ENCODE results near the gene ACSF2. TPM values are rescaled to one million over a fixed set of nuclear protein-coding genes. Genes with fewer than 3 reads are reported as not detected.

ACSF2 gene
- total and polyA plus RNA-seq, 5 donors, result 61.1 to 112 (median 90.8) TPM

GRCh38 chr17:50440838-50441829 lies 15.1 kb downstream of the ACSF2 start:
- Histone ChIP-seq H3K4me1 (ENCODE audit: control insufficient read depth, insufficient read depth, low read length) (peaks cover 6% of the 10 kb centered on the region), H3K27ac (ENCODE audit: low read length) (no peak overlapping the region), H3K4me3 (ENCODE audit: low read length) (no peak overlapping the region), H3K27me3 (ENCODE audit: control insufficient read depth, insufficient read depth) (no peaks in the 10 kb centered on the region), H3K9me3 (ENCODE audit: control insufficient read depth, low read length) (no peaks in the 10 kb centered on the region)
- WGBS, result 80% methylated on average over 10 of the region's 10 CpGs
- ATAC-seq, result no peak
- intact Hi-C loops (cut with DNase I), result no loop called here
- DNase-seq, result no peak

- no peak overlapping the region for H3K4me3 ChIP-seq (ENCODE audit: low read length)
- intact Hi-C loops (cut with DNase I), result no loop called here
- 20% methylated on average over 3 of the region's 3 CpGs for WGBS
Measured at GRCh38 chr17:50443505-50443974, 17.5 kb downstream of the ACSF2 start.

GRCh38 chr17:50444841-50445715 lies 19.1 kb downstream of the ACSF2 start:
- no peak for ATAC-seq
- WGBS, result 78% methylated on average over 6 of the region's 6 CpGs
- DNase-seq, result no peak
- no peak overlapping the region for H3K27ac ChIP-seq (ENCODE audit: low read length)
- no peaks in the 10 kb centered on the region for H3K9me3 ChIP-seq (ENCODE audit: control insufficient read depth, low read length)
- intact Hi-C loops (cut with DNase I), result no loop called here
- H3K27me3 ChIP-seq (ENCODE audit: control insufficient read depth, insufficient read depth), result no peaks in the 10 kb centered on the region
- peaks cover 6% of the 10 kb centered on the region for H3K4me1 ChIP-seq (ENCODE audit: control insufficient read depth, insufficient read depth, low read length)
- H3K4me3 ChIP-seq (ENCODE audit: low read length), result no peak overlapping the region

More at GRCh38 chr17:50443505-50443974, 17.5 kb downstream of the ACSF2 start:
- Histone ChIP-seq H3K27me3 (ENCODE audit: control insufficient read depth, insufficient read depth) (no peaks in the 10 kb centered on the region), H3K4me1 (ENCODE audit: control insufficient read depth, insufficient read depth, low read length) (peaks cover 6% of the 10 kb centered on the region), H3K27ac (ENCODE audit: low read length) (peak overlapping the region; percentile 49), H3K9me3 (ENCODE audit: control insufficient read depth, low read length) (no peaks in the 10 kb centered on the region)
- peak; percentile 68 to 82 for ATAC-seq
- peak in 2 of 3 donors; percentile 49 to 74 for DNase-seq

GRCh38 chr17:50445730-50446325 lies 19.8 kb downstream of the ACSF2 start:
- intact Hi-C loops (cut with DNase I), result no loop called here
- H3K4me1 ChIP-seq (ENCODE audit: control insufficient read depth, insufficient read depth, low read length), result peaks cover under 1% of the 10 kb centered on the region
- H3K27me3 ChIP-seq (ENCODE audit: control insufficient read depth, insufficient read depth), result no peaks in the 10 kb centered on the region
- H3K4me3 ChIP-seq (ENCODE audit: low read length), result no peak overlapping the region
- DNase-seq (no peak), ATAC-seq (no peak)
- H3K9me3 ChIP-seq (ENCODE audit: control insufficient read depth, low read length), result no peaks in the 10 kb centered on the region
- 30% methylated on average over 1 of the region's 1 CpG for WGBS
- H3K27ac ChIP-seq (ENCODE audit: low read length), result no peak overlapping the region

- H3K27me3 ChIP-seq (ENCODE audit: control insufficient read depth, insufficient read depth), result no peaks in the 10 kb centered on the region
- no peak for DNase-seq
- no peak overlapping the region for H3K4me3 ChIP-seq (ENCODE audit: low read length)
- H3K9me3 ChIP-seq (ENCODE audit: control insufficient read depth, low read length), result no peaks in the 10 kb centered on the region
- 69% methylated on average over 7 of the region's 7 CpGs for WGBS
- ATAC-seq, result peak; percentile 58 to 76
- intact Hi-C loops (cut with DNase I), result no loop called here
- H3K27ac ChIP-seq (ENCODE audit: low read length), result no peak overlapping the region
- H3K4me1 ChIP-seq (ENCODE audit: control insufficient read depth, insufficient read depth, low read length), result no peaks in the 10 kb centered on the region
Measured at GRCh38 chr17:50447870-50448595, 22.0 kb downstream of the ACSF2 start.

- no peaks in the 10 kb centered on the region for H3K4me1 ChIP-seq (ENCODE audit: control insufficient read depth, insufficient read depth, low read length)
- intact Hi-C loops (cut with DNase I), result no loop called here
- no peak overlapping the region for H3K27ac ChIP-seq (ENCODE audit: low read length)
- DNase-seq, result no peak
- WGBS, result 47% methylated on average over 2 of the region's 2 CpGs
- no peaks in the 10 kb centered on the region for H3K27me3 ChIP-seq (ENCODE audit: control insufficient read depth, insufficient read depth)
- H3K9me3 ChIP-seq (ENCODE audit: control insufficient read depth, low read length), result no peaks in the 10 kb centered on the region
- H3K4me3 ChIP-seq (ENCODE audit: low read length), result no peak overlapping the region
- no peak for ATAC-seq
Measured at GRCh38 chr17:50448643-50449042, 22.6 kb downstream of the ACSF2 start.

GRCh38 chr17:50451943-50452629 lies 26.1 kb downstream of the ACSF2 start:
- DNase-seq (no peak), ATAC-seq (no peak)
- no peak overlapping the region for H3K4me3 ChIP-seq (ENCODE audit: low read length)
- H3K27ac ChIP-seq (ENCODE audit: low read length), result no peak overlapping the region
- H3K9me3 ChIP-seq (ENCODE audit: control insufficient read depth, low read length), result no peaks in the 10 kb centered on the region
- intact Hi-C loops (cut with DNase I), result no loop called here
- WGBS, result 71% methylated on average over 7 of the region's 7 CpGs
- H3K27me3 ChIP-seq (ENCODE audit: control insufficient read depth, insufficient read depth), result no peaks in the 10 kb centered on the region
- no peaks in the 10 kb centered on the region for H3K4me1 ChIP-seq (ENCODE audit: control insufficient read depth, insufficient read depth, low read length)

- intact Hi-C loops (cut with DNase I), result no loop called here
- Histone ChIP-seq H3K27me3 (ENCODE audit: control insufficient read depth, insufficient read depth) (no peaks in the 10 kb centered on the region), H3K4me3 (ENCODE audit: low read length) (no peak overlapping the region), H3K27ac (ENCODE audit: low read length) (no peak overlapping the region), H3K9me3 (ENCODE audit: control insufficient read depth, low read length) (no peaks in the 10 kb centered on the region), H3K4me1 (ENCODE audit: control insufficient read depth, insufficient read depth, low read length) (no peaks in the 10 kb centered on the region)
- DNase-seq (no peak), ATAC-seq (no peak)
- 85% methylated on average over 10 of the region's 10 CpGs for WGBS
Measured at GRCh38 chr17:50452630-50453300, 26.7 kb downstream of the ACSF2 start.

GRCh38 chr17:50453901-50454300 lies 27.9 kb downstream of the ACSF2 start:
- no peaks in the 10 kb centered on the region for H3K9me3 ChIP-seq (ENCODE audit: control insufficient read depth, low read length)
- H3K4me1 ChIP-seq (ENCODE audit: control insufficient read depth, insufficient read depth, low read length), result peaks cover under 1% of the 10 kb centered on the region
- WGBS, result 89% methylated on average over 3 of the region's 3 CpGs
- no peak overlapping the region for H3K27ac ChIP-seq (ENCODE audit: low read length)
- DNase-seq (no peak), ATAC-seq (no peak)
- no peak overlapping the region for H3K4me3 ChIP-seq (ENCODE audit: low read length)
- intact Hi-C loops (cut with DNase I), result no loop called here
- H3K27me3 ChIP-seq (ENCODE audit: control insufficient read depth, insufficient read depth), result no peaks in the 10 kb centered on the region
